MM.1S (cell line): Measurements from ENCODE around the gene ZNF710.

Source experiments
- DNase-seq: peaks from one replicate; pipeline ENCODE4 v3.0.0-alpha.2; 2015
- H2AFZ ChIP-seq: fragments of 300-600 bp; sonication (generic); 2 replicates; pipeline ENCODE4 v1.6.0; 2016; ENCODE audit warnings: antibody characterized with exemption, low read length
- H3F3A ChIP-seq: fragments of 300-600 bp; sonication (generic); 2 replicates; pipeline ENCODE4 v1.6.1; 2016; ENCODE audit warnings: mild to moderate bottlenecking, antibody characterized with exemption, low read length, moderate library complexity, mixed read lengths; ENCODE audit not compliant: insufficient read depth
- H3K27ac ChIP-seq: fragments of 300-600 bp; sonication (generic); 2 replicates; pipeline ENCODE4 v1.5.1; 2016; ENCODE audit warnings: mild to moderate bottlenecking, low read length
- H3K27me3 ChIP-seq: fragments of 300-600 bp; sonication (generic); replicated peaks from 2 replicates; pipeline ENCODE4 v1.6.0; 2016; ENCODE audit warnings: low read length; ENCODE audit not compliant: insufficient read depth
- H3K36me3 ChIP-seq: fragments of 300-600 bp; sonication (generic); replicated peaks from 2 replicates; pipeline ENCODE4 v1.6.1; 2016; ENCODE audit warnings: mild to moderate bottlenecking, low read length, mixed read lengths; ENCODE audit not compliant: insufficient read depth
- H3K4me1 ChIP-seq: fragments of 300-600 bp; sonication (generic); 2 replicates; pipeline ENCODE4 v1.6.1; 2016; ENCODE audit warnings: low read length, mixed read lengths
- H3K4me2 ChIP-seq: fragments of 300-600 bp; sonication (generic); 2 replicates; pipeline ENCODE4 v1.6.0; 2016; ENCODE audit warnings: low read depth, low read length
- H3K4me3 ChIP-seq: fragments of 300-600 bp; sonication (generic); 2 replicates; pipeline ENCODE4 v1.5.1; 2016; ENCODE audit warnings: low read length, mixed read lengths
- H3K79me2 ChIP-seq: fragments of 300-600 bp; sonication (generic); 2 replicates; pipeline ENCODE4 v1.6.1; 2016; ENCODE audit warnings: mixed run types, low read length, mixed read lengths
- H3K9ac ChIP-seq: fragments of 300-600 bp; sonication (generic); 2 replicates; pipeline ENCODE4 v1.6.1; 2016; ENCODE audit warnings: low read length, mixed read lengths
- H3K9me2 ChIP-seq: fragments of 300-600 bp; sonication (generic); replicated peaks from 2 replicates; pipeline ENCODE4 v1.6.1; 2016; ENCODE audit warnings: mild to moderate bottlenecking, low read length, mixed read lengths; ENCODE audit not compliant: insufficient read depth
- H3K9me3 ChIP-seq: fragments of 300-600 bp; sonication (generic); replicated peaks from 2 replicates; pipeline ENCODE4 v1.6.1; 2016; ENCODE audit warnings: mild to moderate bottlenecking, low read length, mixed read lengths; ENCODE audit not compliant: insufficient read depth
- H4K20me1 ChIP-seq: fragments of 300-600 bp; sonication (generic); 2 replicates; pipeline ENCODE4 v1.6.1; 2016; ENCODE audit warnings: mild to moderate bottlenecking, low read length, moderate library complexity, mixed read lengths; ENCODE audit not compliant: insufficient read depth
- CTCF ChIP-seq: fragments of 300-600 bp; sonication (generic); IDR thresholded peaks from 2 replicates; pipeline ENCODE4 v1.5.1; 2016; ENCODE audit warnings: antibody characterized with exemption, low read length, mixed read lengths
- EZH2 ChIP-seq: fragments of 300-600 bp; sonication (generic); optimal IDR thresholded peaks from 2 replicates; pipeline ENCODE3; 2017; ENCODE audit warnings: low read depth, mild to moderate bottlenecking, antibody characterized with exemption, low read length, mixed read lengths
- EZH2phosphoT487 ChIP-seq: fragments of 300-600 bp; sonication (generic); IDR thresholded peaks from 2 replicates; pipeline ENCODE4 v1.6.1; 2018; ENCODE audit warnings: antibody characterized with exemption, low read length

The ZNF710 gene

DNA sequence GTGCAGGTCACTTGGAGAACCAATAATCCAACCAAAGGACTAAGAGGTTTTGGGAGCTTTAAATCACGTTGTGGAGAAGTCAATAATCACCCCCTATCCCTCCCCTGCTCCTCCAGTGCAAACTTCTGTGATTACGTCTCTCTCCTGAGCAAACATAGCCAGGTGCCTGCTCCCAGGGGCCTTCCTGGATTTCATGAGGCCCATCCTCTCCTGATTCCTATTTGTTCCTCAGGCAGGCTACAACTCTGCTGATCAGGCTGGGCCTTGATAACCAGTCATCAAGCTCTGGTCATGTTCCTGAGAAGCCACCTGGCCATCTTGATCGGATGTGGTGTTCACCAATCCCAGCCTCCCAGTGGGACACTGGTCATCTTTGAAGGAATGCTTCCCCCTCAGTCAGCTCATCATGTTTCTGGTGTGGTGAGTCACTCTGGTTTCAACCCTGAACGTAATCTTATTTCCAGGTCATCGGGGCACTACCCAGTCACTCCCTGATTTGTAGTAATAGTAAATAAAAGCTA is 2.9 kb upstream of the ZNF710 start:
- Histone ChIP-seq H3K27me3 (no peaks in the 10 kb centered on the region), H3K9ac (no peak overlapping the region), H3K9me3 (no peaks in the 10 kb centered on the region), H3K4me3 (no peak overlapping the region), H3K9me2 (no peaks in the 10 kb centered on the region), H3K4me1 (peaks cover 3% of the 10 kb centered on the region; the same call in 1 of the 2 replicates), H3K27ac (no peak overlapping the region), H2AFZ (no peak overlapping the region), H4K20me1 (no peaks in the 10 kb centered on the region), H3K4me2 (no peak overlapping the region), H3K36me3 (no peaks in the 10 kb centered on the region), H3K79me2 (peaks cover 10% of the 10 kb centered on the region), H3F3A (peaks cover 13% of the 10 kb centered on the region; the same call in 1 of the 2 replicates)
- TF ChIP-seq EZH2phosphoT487 = no peak
- no peak for TF ChIP-seq EZH2
- no peak for TF ChIP-seq CTCF
- no peak for DNase-seq

GRCh38 chr15:89998923-89999675 is 2.0 kb upstream of the ZNF710 start:
- no peaks in the 10 kb centered on the region for H3K27me3 ChIP-seq
- H4K20me1 ChIP-seq = no peaks in the 10 kb centered on the region
- no peak overlapping the region for H2AFZ ChIP-seq
- H3F3A ChIP-seq = peaks cover 13% of the 10 kb centered on the region; the same call in 1 of the 2 replicates
- TF ChIP-seq EZH2phosphoT487 (no peak), EZH2 (no peak), CTCF (no peak)
- peaks cover 4% of the 10 kb centered on the region; the same call in 1 of the 2 replicates for H3K4me1 ChIP-seq
- H3K4me2 ChIP-seq = no peak overlapping the region
- no peak overlapping the region for H3K27ac ChIP-seq
- no peaks in the 10 kb centered on the region for H3K9me3 ChIP-seq
- no peak overlapping the region for H3K9ac ChIP-seq
- no peak overlapping the region for H3K4me3 ChIP-seq
- peaks cover 19% of the 10 kb centered on the region for H3K79me2 ChIP-seq
- no peaks in the 10 kb centered on the region for H3K36me3 ChIP-seq
- no peaks in the 10 kb centered on the region for H3K9me2 ChIP-seq
- DNase-seq = no peak

GRCh38 chr15:89999676-90000185 is 1.4 kb upstream of the ZNF710 start:
- H3K4me2 ChIP-seq = no peak overlapping the region
- H3K9ac ChIP-seq = no peak overlapping the region
- peaks cover 25% of the 10 kb centered on the region for H3K79me2 ChIP-seq
- no peaks in the 10 kb centered on the region for H3K27me3 ChIP-seq
- H3K9me2 ChIP-seq = no peaks in the 10 kb centered on the region
- no peak for DNase-seq
- no peaks in the 10 kb centered on the region for H3K36me3 ChIP-seq
- TF ChIP-seq CTCF (no peak), EZH2 (no peak), EZH2phosphoT487 (no peak)
- H3F3A ChIP-seq = peaks cover 13% of the 10 kb centered on the region; the same call in 1 of the 2 replicates
- no peaks in the 10 kb centered on the region for H4K20me1 ChIP-seq
- H3K4me1 ChIP-seq = peaks cover 4% of the 10 kb centered on the region; the same call in 1 of the 2 replicates
- H3K27ac ChIP-seq = no peak overlapping the region
- no peak overlapping the region for H2AFZ ChIP-seq
- no peaks in the 10 kb centered on the region for H3K9me3 ChIP-seq
- H3K4me3 ChIP-seq = no peak overlapping the region
